H9 (cell line): ENCODE data around the gene CACHD1. TPM values are rescaled to one million over a fixed set of nuclear protein-coding genes. Genes with fewer than 3 reads are reported as not detected.
"Not testable (repeated sequence)": the region's sequence is repeated elsewhere in the genome, so short reads cannot be mapped to it uniquely, and the experiment has no call there.

Source experiments
- DNase-seq: peaks from one replicate; pipeline ENCODE4 v3.0.0-alpha.2; 2017
- H2AFZ ChIP-seq: one replicate; pipeline ENCODE4 v1.6.1; 2013; ENCODE audit warnings: mild to moderate bottlenecking, low read length, control low read depth, moderate library complexity
- H2AK5ac ChIP-seq: 2 replicates; pipeline ENCODE4 v1.6.1; 2013; ENCODE audit warnings: low read length, control low read depth, mixed read lengths; ENCODE audit not compliant: insufficient read length
- H2BK120ac ChIP-seq: one replicate; pipeline ENCODE4 v1.6.1; 2013; ENCODE audit warnings: low read depth, mild to moderate bottlenecking, low read length, control low read depth, inconsistent platforms; ENCODE audit not compliant: poor library complexity, severe bottlenecking
- H2BK12ac ChIP-seq: 2 replicates; pipeline ENCODE4 v1.6.1; 2013; ENCODE audit warnings: low read length, control low read depth, mixed read lengths, low read depth; ENCODE audit not compliant: insufficient read length
- H2BK15ac ChIP-seq: 2 replicates; pipeline ENCODE4 v1.6.1; 2013; ENCODE audit warnings: low read depth, low read length, control low read depth
- H2BK20ac ChIP-seq: one replicate; pipeline ENCODE4 v1.6.1; 2013; ENCODE audit warnings: low read depth, mild to moderate bottlenecking, low read length, control low read depth, inconsistent platforms; ENCODE audit not compliant: poor library complexity, severe bottlenecking
- H2BK5ac ChIP-seq: 2 replicates; pipeline ENCODE4 v1.6.1; 2013; ENCODE audit warnings: low read length, control low read depth, mixed read lengths; ENCODE audit not compliant: insufficient read length
- H3K14ac ChIP-seq: 2 replicates; pipeline ENCODE4 v1.6.1; 2013; ENCODE audit warnings: low read length, control low read depth; ENCODE audit not compliant: insufficient read depth
- H3K18ac ChIP-seq: 2 replicates; pipeline ENCODE4 v1.6.1; 2013; ENCODE audit warnings: low read depth, mild to moderate bottlenecking, mixed read lengths, low read length, control low read depth; ENCODE audit not compliant: insufficient read length
- H3K23ac ChIP-seq: 2 replicates; pipeline ENCODE4 v1.6.1; 2013; ENCODE audit warnings: low read length, control low read depth, mixed read lengths, low read depth; ENCODE audit not compliant: insufficient read length
- H3K23me2 ChIP-seq: 2 replicates; pipeline ENCODE4 v1.6.1; 2013; ENCODE audit warnings: low read depth, mild to moderate bottlenecking, mixed read lengths, low read length, control low read depth; ENCODE audit not compliant: insufficient read length, poor library complexity, severe bottlenecking
- H3K27ac ChIP-seq: 2 replicates; pipeline ENCODE4 v1.5.1; 2013; ENCODE audit warnings: low read length, control low read depth, mixed read lengths, low read depth; ENCODE audit not compliant: insufficient read length
- H3K27me3 ChIP-seq: 2 replicates; pipeline ENCODE4 v1.6.1; 2013; ENCODE audit warnings: low read length, control low read depth, inconsistent platforms; ENCODE audit not compliant: insufficient read depth
- H3K4ac ChIP-seq: 2 replicates; pipeline ENCODE4 v1.6.1; 2013; ENCODE audit warnings: low read depth, mild to moderate bottlenecking, control low read depth, inconsistent platforms, low read length, moderate library complexity
- H3K4me1 ChIP-seq: 2 replicates; pipeline ENCODE4 v1.6.1; 2013; ENCODE audit warnings: low read length, control low read depth, inconsistent platforms; ENCODE audit not compliant: insufficient read depth
- H3K4me2 ChIP-seq: 2 replicates; pipeline ENCODE4 v1.6.1; 2013; ENCODE audit warnings: low read length, control low read depth, mixed read lengths; ENCODE audit not compliant: insufficient read length, insufficient read depth
- H3K56ac ChIP-seq: 2 replicates; pipeline ENCODE4 v1.6.1; 2013; ENCODE audit warnings: low read depth, mild to moderate bottlenecking, mixed read lengths, low read length, control low read depth; ENCODE audit not compliant: insufficient read length
- H3K79me1 ChIP-seq: 2 replicates; pipeline ENCODE4 v1.6.1; 2013; ENCODE audit warnings: low read depth, mild to moderate bottlenecking, moderate library complexity, low read length, control low read depth, inconsistent platforms; ENCODE audit not compliant: insufficient read depth, poor library complexity, severe bottlenecking
- H3K79me2 ChIP-seq: 2 replicates; pipeline ENCODE4 v1.6.1; 2013; ENCODE audit warnings: low read length, control low read depth, inconsistent platforms; ENCODE audit not compliant: insufficient read depth
- H3K9ac ChIP-seq: 2 replicates; pipeline ENCODE4 v1.6.1; 2013; ENCODE audit warnings: low read length, control low read depth, mixed read lengths; ENCODE audit not compliant: insufficient read length; ENCODE audit errors: extremely low read depth
- H3K9me3 ChIP-seq: one replicate; pipeline ENCODE4 v1.6.1; 2013; ENCODE audit warnings: low read depth, low read length, inconsistent platforms; ENCODE audit not compliant: control insufficient read depth
- H3T11ph ChIP-seq: one replicate; pipeline ENCODE4 v1.6.1; 2013; ENCODE audit warnings: mild to moderate bottlenecking, low read length, control low read depth, inconsistent platforms
- H4K20me1 ChIP-seq: one replicate; pipeline ENCODE4 v1.6.1; 2013; ENCODE audit not compliant: control insufficient read depth, insufficient read length, insufficient read depth
- H4K5ac ChIP-seq: 2 replicates; pipeline ENCODE4 v1.6.1; 2013; ENCODE audit warnings: low read depth, mild to moderate bottlenecking, mixed read lengths, low read length, control low read depth; ENCODE audit not compliant: insufficient read length
- H4K8ac ChIP-seq: replicated peaks from 2 replicates; pipeline ENCODE4 v1.6.1; 2013; ENCODE audit warnings: low read length, control low read depth, mixed read lengths, low read depth; ENCODE audit not compliant: insufficient read length
- H4K91ac ChIP-seq: 2 replicates; pipeline ENCODE4 v1.6.1; 2013; ENCODE audit warnings: low read depth, mild to moderate bottlenecking, moderate library complexity, mixed read lengths, low read length, control low read depth; ENCODE audit not compliant: insufficient read length
- H3K27ac Mint-ChIP-seq, 3 experiments: 2 replicates in 2 of 3; 3 replicates in 1 of 3; pipeline ENCODE4 v1.8.0; 2020 to 2021; ENCODE audit warnings: mixed read lengths in 3 of 3, mild to moderate bottlenecking in 1 of 3, moderate library complexity in 1 of 3
- H3K27me3 Mint-ChIP-seq: 2 replicates; pipeline ENCODE4 v1.8.0; 2021; ENCODE audit warnings: low read depth, mild to moderate bottlenecking, moderate library complexity, mixed read lengths
- H3K36me3 Mint-ChIP-seq, 3 experiments: 2 replicates in 2 of 3; 3 replicates in 1 of 3; pipeline ENCODE4 v1.8.0; 2020 to 2021; ENCODE audit warnings: low read depth in 3 of 3, mixed read lengths in 3 of 3; ENCODE audit not compliant: insufficient read depth in 1 of 3
- H3K4me1 Mint-ChIP-seq, 2 experiments: 2 replicates each; pipeline ENCODE4 v1.8.0; 2020; ENCODE audit warnings: mixed read lengths in 2 of 2
- H3K4me3 Mint-ChIP-seq, 2 experiments: 2 replicates in 1 of 2; 3 replicates in 1 of 2; pipeline ENCODE4 v1.8.0; 2020 to 2021; ENCODE audit warnings: mild to moderate bottlenecking in 2 of 2, mixed read lengths in 2 of 2, moderate library complexity in 1 of 2
- H3K9me3 Mint-ChIP-seq, 2 experiments: 2 replicates in 1 of 2; 3 replicates in 1 of 2; pipeline ENCODE4 v1.8.0; 2020; ENCODE audit warnings: mild to moderate bottlenecking in 2 of 2, mixed read lengths in 2 of 2, moderate library complexity in 1 of 2
- WGBS: extraction: QIAGEN DNeasy Blood & Tissue Kit; methylation state at CpG from one replicate; pipeline ENCODE4 v1.1.7; 2013; ENCODE audit warnings: missing lambda C conversion rate, low lambda C conversion rate, mixed read lengths; ENCODE audit not compliant: insufficient read length; ENCODE audit errors: extremely low coverage; 5-methylcytosine and 5-hydroxymethylcytosine counted together
- total RNA-seq: library from RNA; stranded (reverse); gene quantifications from 2 replicates; pipeline ENCODE4 v1.2.1, GENCODE V29; 2021
- TF ChIP-seq, protein P1 (sequence below): fragments of 200-600 bp; sonication (generic); conservative IDR thresholded peaks from 3 replicates; pipeline ENCODE4 v1.8.0; 2021; ENCODE audit warnings: antibody characterized with exemption, mild to moderate bottlenecking

The CACHD1 gene
- total RNA-seq, 1 experiment from 2014 or later: 94.2 TPM

GRCh38 chr1:64734287-64734652 is 264.3 kb downstream of the CACHD1 start:
- Histone ChIP-seq H3K18ac (no peak overlapping the region), H3K23ac (no peak overlapping the region), H3K79me2 (no peaks in the 10 kb centered on the region), H3K23me2 (no peaks in the 10 kb centered on the region), H3K4me1 (no peaks in the 10 kb centered on the region), H3K4ac (no peak overlapping the region), H3K27me3 (no peaks in the 10 kb centered on the region), H3K79me1 (no peaks in the 10 kb centered on the region), H2BK120ac (no peak overlapping the region), H2BK5ac (no peak overlapping the region), H4K91ac (no peak overlapping the region), H3K4me2 (no peak overlapping the region), H2BK12ac (no peak overlapping the region), H2BK15ac (no peak overlapping the region), H3T11ph (no peak overlapping the region), H2AK5ac (no peak overlapping the region), H4K8ac (no peak overlapping the region), H3K9ac (no peak overlapping the region), H4K20me1 (no peaks in the 10 kb centered on the region), H3K27ac (no peak overlapping the region), H3K56ac (no peak overlapping the region), H2AFZ (no peak overlapping the region), H4K5ac (no peak overlapping the region), H3K14ac (no peak overlapping the region), H3K9me3 (no peaks in the 10 kb centered on the region), H2BK20ac (no peak overlapping the region)
- Mint-ChIP-seq H3K27me3 (peaks cover 16% of the 10 kb centered on the region), H3K4me3 (no peak overlapping the region), H3K36me3 (peaks cover 0 to 5% (median 0%) of the 10 kb centered on the region in 3 experiments; a peak in 1 of 7 replicates), H3K27ac (no peak overlapping the region), H3K4me1 (peaks cover 11 to 13% of the 10 kb centered on the region in 2 experiments), H3K9me3 (no peaks in the 10 kb centered on the region)
- DNase-seq: no peak
- no CpG with 5 or more reads among the region's 3 CpGs for WGBS
- TF ChIP-seq, protein P1, sequence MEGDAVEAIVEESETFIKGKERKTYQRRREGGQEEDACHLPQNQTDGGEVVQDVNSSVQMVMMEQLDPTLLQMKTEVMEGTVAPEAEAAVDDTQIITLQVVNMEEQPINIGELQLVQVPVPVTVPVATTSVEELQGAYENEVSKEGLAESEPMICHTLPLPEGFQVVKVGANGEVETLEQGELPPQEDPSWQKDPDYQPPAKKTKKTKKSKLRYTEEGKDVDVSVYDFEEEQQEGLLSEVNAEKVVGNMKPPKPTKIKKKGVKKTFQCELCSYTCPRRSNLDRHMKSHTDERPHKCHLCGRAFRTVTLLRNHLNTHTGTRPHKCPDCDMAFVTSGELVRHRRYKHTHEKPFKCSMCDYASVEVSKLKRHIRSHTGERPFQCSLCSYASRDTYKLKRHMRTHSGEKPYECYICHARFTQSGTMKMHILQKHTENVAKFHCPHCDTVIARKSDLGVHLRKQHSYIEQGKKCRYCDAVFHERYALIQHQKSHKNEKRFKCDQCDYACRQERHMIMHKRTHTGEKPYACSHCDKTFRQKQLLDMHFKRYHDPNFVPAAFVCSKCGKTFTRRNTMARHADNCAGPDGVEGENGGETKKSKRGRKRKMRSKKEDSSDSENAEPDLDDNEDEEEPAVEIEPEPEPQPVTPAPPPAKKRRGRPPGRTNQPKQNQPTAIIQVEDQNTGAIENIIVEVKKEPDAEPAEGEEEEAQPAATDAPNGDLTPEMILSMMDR: no peak

DNA sequence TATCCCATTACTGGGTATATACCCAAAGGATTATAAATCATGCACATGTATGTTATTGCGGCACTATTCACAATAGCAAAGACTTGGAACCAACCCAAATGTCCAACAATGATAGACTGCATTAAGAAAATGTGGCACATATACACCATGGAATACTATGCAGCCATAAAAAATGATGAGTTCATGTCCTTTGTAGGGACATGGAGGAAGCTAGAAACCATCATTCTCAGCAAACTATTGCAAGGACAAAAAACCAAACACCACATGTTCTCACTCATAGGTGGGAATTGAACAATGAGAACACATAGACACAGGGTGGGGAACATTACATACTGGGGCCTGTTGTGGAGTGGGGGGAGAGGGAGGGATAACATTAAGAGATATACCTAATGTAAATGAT is 270.8 kb downstream of the CACHD1 start:
- not testable (repeated sequence) for H3K9me3 Mint-ChIP-seq, H3K4me2 ChIP-seq
- WGBS: no CpG with 5 or more reads among the region's 1 CpG

More for the DNA sequence above, 270.8 kb downstream of the CACHD1 start:
- not testable (repeated sequence) for H2BK15ac ChIP-seq, H4K8ac ChIP-seq, H2BK20ac ChIP-seq, H3K56ac ChIP-seq, H3K14ac ChIP-seq, H2BK12ac ChIP-seq, H2AK5ac ChIP-seq, H3T11ph ChIP-seq, H3K4ac ChIP-seq, H4K20me1 ChIP-seq, H4K5ac ChIP-seq, H3K4me1 Mint-ChIP-seq, H2BK5ac ChIP-seq, H3K9ac ChIP-seq, H3K23me2 ChIP-seq, H3K4me3 Mint-ChIP-seq, H3K18ac ChIP-seq, H4K91ac ChIP-seq, H3K79me1 ChIP-seq, H2BK120ac ChIP-seq, H3K36me3 Mint-ChIP-seq, H3K79me2 ChIP-seq, DNase-seq, H3K27me3 ChIP-seq, H3K4me1 ChIP-seq, H3K27ac Mint-ChIP-seq, H3K9me3 ChIP-seq, H3K27ac ChIP-seq, H2AFZ ChIP-seq, H3K23ac ChIP-seq
- peaks cover 39% of the 10 kb centered on the region for H3K27me3 Mint-ChIP-seq
